ENCODE measurements around the gene WFDC5. TPM values are rescaled to one million over a fixed set of nuclear protein-coding genes. Genes with fewer than 3 reads are reported as not detected.

WFDC5 gene
- total RNA-seq, 1 donor = not detected

GRCh38 chr20:45119556-45120266 is 4.7 kb upstream of the WFDC5 start:
- no peak overlapping the region for H3K4me2 ChIP-seq (ENCODE audit: insufficient read depth, low read length)
- H3K9me3 ChIP-seq (ENCODE audit: low read depth, low read length) = no peaks in the 10 kb centered on the region
- no peak overlapping the region for H3K27ac ChIP-seq (ENCODE audit: low read depth, low read length)
- no peak overlapping the region for H2AFZ ChIP-seq (ENCODE audit: low read length)
- no peaks in the 10 kb centered on the region for H3K79me2 ChIP-seq (ENCODE audit: insufficient read depth, low read length)
- H3K4me1 ChIP-seq (ENCODE audit: insufficient read depth, low read length) = no peaks in the 10 kb centered on the region
- H3K27me3 ChIP-seq (ENCODE audit: insufficient read depth, low read length) = peaks cover 41% of the 10 kb centered on the region
- TF ChIP-seq CTCF (IDR thresholded peaks at IDR 0.05; ENCODE audit: extremely low read depth, low read depth, low read length) = no peak
- H3K4me3 ChIP-seq (ENCODE audit: insufficient read depth, low read length) = no peak overlapping the region
- H4K20me1 ChIP-seq (ENCODE audit: insufficient read depth, low read length) = no peaks in the 10 kb centered on the region
- H3K36me3 ChIP-seq (ENCODE audit: insufficient read depth, low read length) = no peaks in the 10 kb centered on the region
- no peak for DNase-seq (ENCODE audit: insufficient read length, low spot score, missing footprints)

DNA sequence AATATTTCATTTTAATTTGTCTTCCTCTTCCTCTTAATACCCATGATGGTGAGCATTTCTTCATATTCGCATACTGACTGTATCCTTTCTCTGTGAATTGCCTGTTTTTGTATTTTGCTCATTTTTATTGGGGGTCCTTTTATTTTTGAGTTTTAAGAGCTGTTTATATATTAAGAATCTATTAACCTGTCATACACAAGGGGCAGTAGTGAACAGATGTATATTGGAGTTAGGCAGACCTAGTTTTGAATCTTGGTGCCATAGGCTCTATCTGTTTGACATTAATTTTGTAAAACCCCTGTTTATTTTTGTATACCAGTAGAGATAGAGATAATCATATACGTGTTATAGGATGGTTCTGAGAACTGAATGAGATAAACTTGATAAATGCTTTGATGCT is 3.1 kb upstream of the WFDC5 start:
- Histone ChIP-seq H3K27ac (ENCODE audit: low read depth, low read length) (no peak overlapping the region), H2AFZ (ENCODE audit: low read length) (no peak overlapping the region), H3K79me2 (ENCODE audit: insufficient read depth, low read length) (no peaks in the 10 kb centered on the region), H3K27me3 (ENCODE audit: insufficient read depth, low read length) (peaks cover 26% of the 10 kb centered on the region), H3K4me1 (ENCODE audit: insufficient read depth, low read length) (no peaks in the 10 kb centered on the region), H3K36me3 (ENCODE audit: insufficient read depth, low read length) (no peaks in the 10 kb centered on the region), H3K4me3 (ENCODE audit: insufficient read depth, low read length) (no peak overlapping the region), H3K9me3 (ENCODE audit: low read depth, low read length) (no peaks in the 10 kb centered on the region), H4K20me1 (ENCODE audit: insufficient read depth, low read length) (no peaks in the 10 kb centered on the region), H3K4me2 (ENCODE audit: insufficient read depth, low read length) (no peak overlapping the region)
- no peak for DNase-seq (ENCODE audit: insufficient read length, low spot score, missing footprints)
- peak; percentile 19 for TF ChIP-seq CTCF (IDR thresholded peaks at IDR 0.05; ENCODE audit: extremely low read depth, low read depth, low read length)

DNA sequence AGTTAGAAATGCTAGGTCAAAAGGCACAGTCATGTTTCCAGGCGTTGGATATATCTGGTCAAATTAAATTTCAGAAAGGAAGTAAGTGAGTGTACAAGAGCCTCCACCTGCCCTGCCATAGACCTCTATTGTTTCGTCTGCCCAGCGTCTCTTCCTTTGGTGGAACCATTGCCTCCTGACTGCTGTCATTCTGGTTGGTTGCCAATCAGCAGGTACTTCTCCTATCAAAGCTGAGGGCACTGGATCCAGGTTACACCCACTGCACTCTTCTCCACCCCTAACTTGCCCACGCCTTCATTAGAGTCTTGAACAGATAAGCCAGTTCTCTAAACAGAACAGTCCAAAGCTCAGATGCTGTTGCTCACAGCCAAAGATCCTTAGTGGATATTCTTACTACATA is 2.6 kb upstream of the WFDC5 start:
- peaks cover 26% of the 10 kb centered on the region for H3K27me3 ChIP-seq (ENCODE audit: insufficient read depth, low read length)
- H3K9me3 ChIP-seq (ENCODE audit: low read depth, low read length) = no peaks in the 10 kb centered on the region
- H4K20me1 ChIP-seq (ENCODE audit: insufficient read depth, low read length) = no peaks in the 10 kb centered on the region
- no peak overlapping the region for H3K27ac ChIP-seq (ENCODE audit: low read depth, low read length)
- no peak for DNase-seq (ENCODE audit: insufficient read length, low spot score, missing footprints)
- TF ChIP-seq CTCF (IDR thresholded peaks at IDR 0.05; ENCODE audit: extremely low read depth, low read depth, low read length) = no peak
- H3K36me3 ChIP-seq (ENCODE audit: insufficient read depth, low read length) = no peaks in the 10 kb centered on the region
- H3K4me3 ChIP-seq (ENCODE audit: insufficient read depth, low read length) = no peak overlapping the region
- no peaks in the 10 kb centered on the region for H3K4me1 ChIP-seq (ENCODE audit: insufficient read depth, low read length)
- no peaks in the 10 kb centered on the region for H3K79me2 ChIP-seq (ENCODE audit: insufficient read depth, low read length)
- H2AFZ ChIP-seq (ENCODE audit: low read length) = no peak overlapping the region
- H3K4me2 ChIP-seq (ENCODE audit: insufficient read depth, low read length) = no peak overlapping the region

DNA sequence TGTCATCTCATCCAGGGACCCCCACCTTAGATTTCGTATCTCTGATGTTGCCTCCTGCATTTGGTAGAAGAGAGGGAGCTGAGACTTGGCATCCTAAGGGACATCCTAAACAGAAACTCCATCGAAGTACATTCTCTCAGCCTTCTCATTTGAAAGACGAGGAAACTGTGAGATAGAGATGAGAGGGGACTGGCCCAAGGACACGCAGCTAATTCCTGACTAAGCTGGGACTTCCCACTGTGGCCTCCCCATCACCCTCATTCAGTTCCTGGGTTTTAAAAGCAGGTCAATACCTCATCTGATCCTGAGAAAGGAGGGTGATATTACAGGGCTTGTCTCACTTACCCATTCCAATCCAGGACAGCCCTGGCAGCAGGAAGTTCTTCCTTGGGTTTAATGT is 855 bp upstream of the WFDC5 start:
- Histone ChIP-seq H3K9me3 (ENCODE audit: low read depth, low read length) (no peaks in the 10 kb centered on the region), H3K4me3 (ENCODE audit: insufficient read depth, low read length) (no peak overlapping the region), H3K4me2 (ENCODE audit: insufficient read depth, low read length) (no peak overlapping the region), H4K20me1 (ENCODE audit: insufficient read depth, low read length) (no peaks in the 10 kb centered on the region), H3K36me3 (ENCODE audit: insufficient read depth, low read length) (no peaks in the 10 kb centered on the region), H3K27ac (ENCODE audit: low read depth, low read length) (no peak overlapping the region), H3K27me3 (ENCODE audit: insufficient read depth, low read length) (peaks cover 26% of the 10 kb centered on the region), H3K4me1 (ENCODE audit: insufficient read depth, low read length) (no peaks in the 10 kb centered on the region), H3K79me2 (ENCODE audit: insufficient read depth, low read length) (no peaks in the 10 kb centered on the region), H2AFZ (ENCODE audit: low read length) (no peak overlapping the region)
- TF ChIP-seq CTCF (IDR thresholded peaks at IDR 0.05; ENCODE audit: extremely low read depth, low read depth, low read length) = no peak
- DNase-seq (ENCODE audit: insufficient read length, low spot score, missing footprints) = no peak
